ENCODE measurements around the gene MAP2. TPM values are rescaled to one million over a fixed set of nuclear protein-coding genes. Genes with fewer than 3 reads are reported as not detected.

Gene MAP2
- total RNA-seq, 1 experiment from 2014 or later = 7.6 TPM

DNA sequence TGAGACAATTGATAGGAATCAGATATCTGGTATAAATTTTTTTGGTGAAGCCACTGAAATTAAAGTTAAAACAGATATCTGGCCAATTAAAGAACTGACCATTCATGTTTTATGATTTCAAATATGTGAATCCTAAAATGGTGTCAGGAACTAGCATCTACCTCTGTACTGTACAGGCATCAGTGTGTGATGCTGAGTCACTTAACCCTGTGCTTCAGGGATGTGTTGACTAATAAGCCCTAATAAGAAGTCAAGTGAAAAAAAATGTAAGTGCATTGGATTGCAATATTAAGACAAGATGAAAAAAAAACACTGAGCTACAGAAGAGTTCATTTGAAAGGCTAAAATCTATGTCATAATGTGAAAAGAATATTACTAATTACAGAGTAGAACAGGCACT lies 338.7 kb downstream of the MAP2 start:
- Mint-ChIP-seq H3K27ac (no peak overlapping the region), H3K36me3 (no peaks in the 10 kb centered on the region), H3K4me1 (no peaks in the 10 kb centered on the region), H3K4me3 (no peak overlapping the region), H3K27me3 (ENCODE audit: low read depth) (peaks cover 99% of the 10 kb centered on the region), H3K9me3 (no peaks in the 10 kb centered on the region)
- no peak for ATAC-seq
- no peak for DNase-seq (ENCODE audit: low spot score)
- POLR2A ChIA-PET = no interaction called here
- CTCF ChIA-PET = no interaction called here
- TF ChIP-seq FOXJ3 (CRISPR knock-in tag; IDR thresholded peaks at IDR 0.05; ENCODE audit: borderline replicate concordance) (no peak), OVOL2 (CRISPR knock-in tag; IDR thresholded peaks at IDR 0.05; ENCODE audit: borderline replicate concordance) (no peak), SP1 (CRISPR knock-in tag; conservative IDR thresholded peaks at IDR 0.05) (no peak)
- TF ChIP-seq, protein P1, sequence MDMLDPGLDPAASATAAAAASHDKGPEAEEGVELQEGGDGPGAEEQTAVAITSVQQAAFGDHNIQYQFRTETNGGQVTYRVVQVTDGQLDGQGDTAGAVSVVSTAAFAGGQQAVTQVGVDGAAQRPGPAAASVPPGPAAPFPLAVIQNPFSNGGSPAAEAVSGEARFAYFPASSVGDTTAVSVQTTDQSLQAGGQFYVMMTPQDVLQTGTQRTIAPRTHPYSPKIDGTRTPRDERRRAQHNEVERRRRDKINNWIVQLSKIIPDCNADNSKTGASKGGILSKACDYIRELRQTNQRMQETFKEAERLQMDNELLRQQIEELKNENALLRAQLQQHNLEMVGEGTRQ (CRISPR knock-in tag; IDR thresholded peaks at IDR 0.05) = no peak

- no peaks in the 10 kb centered on the region for H3K36me3 Mint-ChIP-seq
- H3K27me3 Mint-ChIP-seq (ENCODE audit: low read depth) = peaks cover 99% of the 10 kb centered on the region
- POLR2A ChIA-PET = no interaction called here
- H3K27ac Mint-ChIP-seq = no peak overlapping the region
- CTCF ChIA-PET = no interaction called here
- H3K9me3 Mint-ChIP-seq = no peaks in the 10 kb centered on the region
- no peak for TF ChIP-seq JAZF1 (CRISPR knock-in tag; IDR thresholded peaks at IDR 0.05)
- no peak for ATAC-seq
- H3K4me3 Mint-ChIP-seq = no peak overlapping the region
- no peaks in the 10 kb centered on the region for H3K4me1 Mint-ChIP-seq
- DNase-seq (ENCODE audit: low spot score) = no peak
Measured at GRCh38 chr2:209763106-209763505, 339.3 kb downstream of the MAP2 start.

GRCh38 chr2:209766613-209767012 lies 342.8 kb downstream of the MAP2 start:
- Mint-ChIP-seq H3K9me3 (no peaks in the 10 kb centered on the region), H3K4me1 (peaks cover 4% of the 10 kb centered on the region), H3K4me3 (no peak overlapping the region), H3K27me3 (ENCODE audit: low read depth) (peaks cover 97% of the 10 kb centered on the region), H3K36me3 (no peaks in the 10 kb centered on the region), H3K27ac (no peak overlapping the region)
- POLR2A ChIA-PET = no interaction called here
- DNase-seq (ENCODE audit: low spot score) = no peak
- CTCF ChIA-PET = no interaction called here
- ATAC-seq = no peak
- TF ChIP-seq ZSCAN18 (CRISPR knock-in tag; IDR thresholded peaks at IDR 0.05) (no peak), HMGA2 (CRISPR knock-in tag; IDR thresholded peaks at IDR 0.05) (no peak), FOXP1 (CRISPR knock-in tag; IDR thresholded peaks at IDR 0.05; ENCODE audit: borderline replicate concordance) (no peak), CBFB (CRISPR knock-in tag; IDR thresholded peaks at IDR 0.05; ENCODE audit: low read depth) (no peak), NFATC4 (CRISPR knock-in tag; IDR thresholded peaks at IDR 0.05) (no peak), FOXK1 (CRISPR knock-in tag; IDR thresholded peaks at IDR 0.05) (no peak), NR1H2 (CRISPR knock-in tag; IDR thresholded peaks at IDR 0.05) (no peak), HMGXB4 (CRISPR knock-in tag; IDR thresholded peaks at IDR 0.05) (no peak), JAZF1 (CRISPR knock-in tag; IDR thresholded peaks at IDR 0.05) (no peak), ZNF281 (CRISPR knock-in tag; IDR thresholded peaks at IDR 0.05) (no peak), ELF4 (CRISPR knock-in tag; IDR thresholded peaks at IDR 0.05; ENCODE audit: low read depth) (no peak), ZNF263 (CRISPR knock-in tag; IDR thresholded peaks at IDR 0.05; ENCODE audit: low read depth) (no peak), SP1 (CRISPR knock-in tag; conservative IDR thresholded peaks at IDR 0.05) (no peak)
- TF ChIP-seq, protein P2, sequence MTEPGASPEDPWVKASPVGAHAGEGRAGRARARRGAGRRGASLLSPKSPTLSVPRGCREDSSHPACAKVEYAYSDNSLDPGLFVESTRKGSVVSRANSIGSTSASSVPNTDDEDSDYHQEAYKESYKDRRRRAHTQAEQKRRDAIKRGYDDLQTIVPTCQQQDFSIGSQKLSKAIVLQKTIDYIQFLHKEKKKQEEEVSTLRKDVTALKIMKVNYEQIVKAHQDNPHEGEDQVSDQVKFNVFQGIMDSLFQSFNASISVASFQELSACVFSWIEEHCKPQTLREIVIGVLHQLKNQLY (CRISPR knock-in tag; IDR thresholded peaks at IDR 0.05) = no peak
- TF ChIP-seq, protein P3, sequence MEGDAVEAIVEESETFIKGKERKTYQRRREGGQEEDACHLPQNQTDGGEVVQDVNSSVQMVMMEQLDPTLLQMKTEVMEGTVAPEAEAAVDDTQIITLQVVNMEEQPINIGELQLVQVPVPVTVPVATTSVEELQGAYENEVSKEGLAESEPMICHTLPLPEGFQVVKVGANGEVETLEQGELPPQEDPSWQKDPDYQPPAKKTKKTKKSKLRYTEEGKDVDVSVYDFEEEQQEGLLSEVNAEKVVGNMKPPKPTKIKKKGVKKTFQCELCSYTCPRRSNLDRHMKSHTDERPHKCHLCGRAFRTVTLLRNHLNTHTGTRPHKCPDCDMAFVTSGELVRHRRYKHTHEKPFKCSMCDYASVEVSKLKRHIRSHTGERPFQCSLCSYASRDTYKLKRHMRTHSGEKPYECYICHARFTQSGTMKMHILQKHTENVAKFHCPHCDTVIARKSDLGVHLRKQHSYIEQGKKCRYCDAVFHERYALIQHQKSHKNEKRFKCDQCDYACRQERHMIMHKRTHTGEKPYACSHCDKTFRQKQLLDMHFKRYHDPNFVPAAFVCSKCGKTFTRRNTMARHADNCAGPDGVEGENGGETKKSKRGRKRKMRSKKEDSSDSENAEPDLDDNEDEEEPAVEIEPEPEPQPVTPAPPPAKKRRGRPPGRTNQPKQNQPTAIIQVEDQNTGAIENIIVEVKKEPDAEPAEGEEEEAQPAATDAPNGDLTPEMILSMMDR (IDR thresholded peaks at IDR 0.05) = no peak
- TF ChIP-seq, protein P4, sequence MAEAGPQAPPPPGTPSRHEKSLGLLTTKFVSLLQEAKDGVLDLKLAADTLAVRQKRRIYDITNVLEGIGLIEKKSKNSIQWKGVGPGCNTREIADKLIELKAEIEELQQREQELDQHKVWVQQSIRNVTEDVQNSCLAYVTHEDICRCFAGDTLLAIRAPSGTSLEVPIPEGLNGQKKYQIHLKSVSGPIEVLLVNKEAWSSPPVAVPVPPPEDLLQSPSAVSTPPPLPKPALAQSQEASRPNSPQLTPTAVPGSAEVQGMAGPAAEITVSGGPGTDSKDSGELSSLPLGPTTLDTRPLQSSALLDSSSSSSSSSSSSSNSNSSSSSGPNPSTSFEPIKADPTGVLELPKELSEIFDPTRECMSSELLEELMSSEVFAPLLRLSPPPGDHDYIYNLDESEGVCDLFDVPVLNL (CRISPR knock-in tag; IDR thresholded peaks at IDR 0.05; ENCODE audit: borderline replicate concordance, low read depth) = no peak
- TF ChIP-seq, protein P5, sequence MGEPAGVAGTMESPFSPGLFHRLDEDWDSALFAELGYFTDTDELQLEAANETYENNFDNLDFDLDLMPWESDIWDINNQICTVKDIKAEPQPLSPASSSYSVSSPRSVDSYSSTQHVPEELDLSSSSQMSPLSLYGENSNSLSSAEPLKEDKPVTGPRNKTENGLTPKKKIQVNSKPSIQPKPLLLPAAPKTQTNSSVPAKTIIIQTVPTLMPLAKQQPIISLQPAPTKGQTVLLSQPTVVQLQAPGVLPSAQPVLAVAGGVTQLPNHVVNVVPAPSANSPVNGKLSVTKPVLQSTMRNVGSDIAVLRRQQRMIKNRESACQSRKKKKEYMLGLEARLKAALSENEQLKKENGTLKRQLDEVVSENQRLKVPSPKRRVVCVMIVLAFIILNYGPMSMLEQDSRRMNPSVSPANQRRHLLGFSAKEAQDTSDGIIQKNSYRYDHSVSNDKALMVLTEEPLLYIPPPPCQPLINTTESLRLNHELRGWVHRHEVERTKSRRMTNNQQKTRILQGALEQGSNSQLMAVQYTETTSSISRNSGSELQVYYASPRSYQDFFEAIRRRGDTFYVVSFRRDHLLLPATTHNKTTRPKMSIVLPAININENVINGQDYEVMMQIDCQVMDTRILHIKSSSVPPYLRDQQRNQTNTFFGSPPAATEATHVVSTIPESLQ (CRISPR knock-in tag; IDR thresholded peaks at IDR 0.05) = no peak
